ENCODE results near the gene KLF16. TPM values are rescaled to one million over a fixed set of nuclear protein-coding genes. Genes with fewer than 3 reads are reported as not detected.

The KLF16 gene
- total RNA-seq, 1 donor from 2014 or later, result 15.2 TPM

DNA sequence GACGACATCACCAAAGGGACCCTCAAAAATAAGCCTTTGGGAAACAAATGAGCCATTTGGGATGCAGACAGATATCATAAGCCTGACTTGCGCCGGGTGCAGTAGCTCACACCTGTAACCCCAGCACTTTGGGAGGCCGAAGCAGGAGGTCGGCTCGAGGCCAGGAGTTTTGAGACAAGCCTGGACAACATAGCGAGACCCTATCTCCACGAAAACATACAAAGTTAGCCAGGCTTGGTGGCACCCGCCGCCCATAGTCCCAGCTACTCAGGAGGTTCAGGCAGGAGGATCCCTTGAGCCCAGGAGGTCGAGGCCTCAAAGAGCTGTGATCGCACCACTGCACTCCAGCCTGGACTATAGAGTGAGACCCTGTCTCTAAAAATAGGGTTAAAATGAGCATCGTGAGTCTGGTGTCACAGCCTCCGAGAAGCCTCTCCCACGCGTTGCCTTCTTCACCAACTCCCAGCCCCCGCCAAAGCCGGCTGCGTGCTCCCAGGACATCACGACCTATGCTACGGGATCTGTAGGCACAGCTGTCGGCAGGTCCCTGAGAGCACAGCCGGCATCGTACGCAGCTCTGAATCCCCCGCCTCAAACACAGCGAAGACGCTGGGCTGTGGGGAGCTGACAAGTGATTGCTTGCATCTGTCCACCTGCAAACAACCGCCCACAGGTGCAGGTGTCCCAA, 16.7 kb downstream of the KLF16 start:
- H3K36me3 ChIP-seq, result peaks cover 3 to 8% of the 10 kb centered on the region in 2 donors
- no peak for DNase-seq (ENCODE audit: low spot score in 2 of 2)
- peak overlapping the region; percentile 95 to 100 for H3K4me3 ChIP-seq
- intact Hi-C loops (cut with DNase I), result no loop called here
- no peak for TF ChIP-seq CTCF (IDR thresholded peaks at IDR 0.05)
- H3K9me3 ChIP-seq, result no peaks in the 10 kb centered on the region
- H3K27ac ChIP-seq, result no peak overlapping the region
- peaks cover 10 to 37% of the 10 kb centered on the region in 2 donors for H3K4me1 ChIP-seq
- H3K27me3 ChIP-seq, result no peaks in the 10 kb centered on the region

GRCh38 chr19:1845642-1846041, 17.7 kb downstream of the KLF16 start:
- peaks cover 10 to 37% of the 10 kb centered on the region in 2 donors for H3K4me1 ChIP-seq
- H3K27me3 ChIP-seq, result no peaks in the 10 kb centered on the region
- H3K27ac ChIP-seq, result no peak overlapping the region

DNA sequence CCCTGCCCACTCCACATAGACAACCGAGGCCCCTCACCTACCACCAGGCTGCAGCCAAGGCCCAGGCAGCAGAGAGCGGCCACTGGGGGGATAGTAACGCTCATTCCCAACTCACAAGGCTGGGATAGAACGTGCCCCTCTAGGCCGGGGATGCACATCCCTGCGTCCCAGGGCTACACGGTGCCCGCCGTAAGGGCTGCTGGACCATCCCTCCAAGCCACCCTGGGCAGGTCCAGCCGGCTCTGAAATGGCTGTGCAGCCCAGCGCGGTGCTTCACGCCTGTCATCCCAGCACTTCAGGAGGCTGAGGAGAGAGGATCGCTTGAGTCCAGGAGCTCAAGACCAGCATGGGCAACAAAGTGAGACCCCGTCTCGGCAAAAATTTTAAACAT, 18.3 kb downstream of the KLF16 start:
- no peak for TF ChIP-seq CTCF (IDR thresholded peaks at IDR 0.05)
- Histone ChIP-seq H3K9me3 (no peaks in the 10 kb centered on the region), H3K36me3 (peaks cover 3 to 8% of the 10 kb centered on the region in 2 donors), H3K4me1 (peaks cover 10 to 37% of the 10 kb centered on the region in 2 donors), H3K27ac (no peak overlapping the region), H3K4me3 (no peak overlapping the region), H3K27me3 (no peaks in the 10 kb centered on the region)
- no peak for DNase-seq (ENCODE audit: low spot score in 2 of 2)
- intact Hi-C loops (cut with DNase I), result no loop called here

More at GRCh38 chr19:1845642-1846041, 17.7 kb downstream of the KLF16 start:
- intact Hi-C loops (cut with DNase I), result no loop called here
- Histone ChIP-seq H3K4me3 (no peak overlapping the region), H3K9me3 (no peaks in the 10 kb centered on the region), H3K36me3 (peaks cover 3 to 8% of the 10 kb centered on the region in 2 donors)
- DNase-seq (ENCODE audit: low spot score in 2 of 2), result no peak
- TF ChIP-seq CTCF (IDR thresholded peaks at IDR 0.05), result no peak

- Histone ChIP-seq H3K4me3 (no peak overlapping the region), H3K27me3 (no peaks in the 10 kb centered on the region), H3K36me3 (peaks cover 3 to 8% of the 10 kb centered on the region in 2 donors), H3K27ac (no peak overlapping the region), H3K9me3 (no peaks in the 10 kb centered on the region), H3K4me1 (peaks cover 10 to 37% of the 10 kb centered on the region in 2 donors)
- no peak for DNase-seq (ENCODE audit: low spot score in 2 of 2)
- no peak for TF ChIP-seq CTCF (IDR thresholded peaks at IDR 0.05)
- intact Hi-C loops (cut with DNase I), result no loop called here
These were observed 18.8 kb downstream of the KLF16 start for GRCh38 chr19:1844513-1845124.

DNA sequence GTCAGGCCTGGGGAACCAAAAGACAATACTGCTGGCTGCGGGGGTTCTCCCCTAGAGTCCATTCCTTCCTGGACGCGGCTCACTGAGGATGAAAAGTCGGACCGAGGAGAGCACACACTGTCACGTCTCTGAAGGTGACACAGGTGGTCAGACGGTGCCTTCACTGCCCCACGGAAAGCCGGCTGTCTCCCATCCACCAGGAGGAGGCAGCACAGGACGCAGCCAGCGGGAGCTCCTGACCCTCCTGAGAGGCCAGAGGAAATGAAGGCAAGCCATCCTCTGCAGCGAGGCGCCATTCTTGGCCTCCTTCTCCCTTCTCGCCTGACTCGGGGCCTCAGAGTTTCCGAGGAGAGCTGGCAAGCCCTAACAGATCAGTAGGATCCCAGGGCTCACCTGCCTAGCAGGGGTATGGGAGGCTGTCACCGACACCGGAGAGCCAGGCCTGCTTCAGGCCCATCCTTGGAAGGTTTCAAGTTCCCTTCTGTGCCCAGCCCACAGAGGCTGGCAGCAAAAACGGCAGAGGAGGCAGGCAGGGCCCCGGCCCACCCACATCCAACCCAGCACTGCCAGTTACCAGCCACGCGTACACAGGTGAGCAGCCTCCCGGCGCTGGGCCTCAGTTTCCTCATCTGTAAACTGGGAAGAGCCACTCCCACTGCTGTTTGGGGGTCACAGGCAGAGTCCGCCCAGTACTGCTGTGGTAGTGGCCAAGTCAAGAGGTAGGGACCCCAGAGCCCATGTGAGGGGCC, 19.6 kb downstream of the KLF16 start:
- H3K27me3 ChIP-seq, result no peaks in the 10 kb centered on the region
- peaks cover 10 to 37% of the 10 kb centered on the region in 2 donors for H3K4me1 ChIP-seq
- DNase-seq (ENCODE audit: low spot score in 2 of 2), result no peak
- H3K4me3 ChIP-seq, result no peak overlapping the region
- H3K9me3 ChIP-seq, result no peaks in the 10 kb centered on the region
- no peak for TF ChIP-seq CTCF (IDR thresholded peaks at IDR 0.05)
- intact Hi-C loops (cut with DNase I), result no loop called here
- H3K36me3 ChIP-seq, result peaks cover 3 to 8% of the 10 kb centered on the region in 2 donors
- no peak overlapping the region for H3K27ac ChIP-seq
